ENCODE data around the gene ACTL8.
A peak's percentile ranks its signal among the peaks of the same experiment; 100 is the strongest.

Gene ACTL8

GRCh38 chr1:17829579-17829978, 74.4 kb downstream of the ACTL8 start:
- CTCF ChIA-PET: no interaction called here
- DNase-seq (ENCODE audit: extremely low spot score): no peak

GRCh38 chr1:17831597-17831996, 76.5 kb downstream of the ACTL8 start:
- ChIA-PET POLR2A (no interaction called here), CTCF (no interaction called here)
- no peak for TF ChIP-seq SUZ12 (IDR thresholded peaks at IDR 0.05)
- peak; percentile 46 for DNase-seq (ENCODE audit: extremely low spot score)

More at GRCh38 chr1:17829579-17829978, 74.4 kb downstream of the ACTL8 start:
- POLR2A ChIA-PET: no interaction called here
- TF ChIP-seq FOXK2 (IDR thresholded peaks at IDR 0.05) (no peak), ZNF384 (IDR thresholded peaks at IDR 0.05) (no peak), CTBP1 (IDR thresholded peaks at IDR 0.05; ENCODE audit: borderline replicate concordance) (no peak), LEF1 (IDR thresholded peaks at IDR 0.05; ENCODE audit: borderline replicate concordance) (no peak), NFRKB (IDR thresholded peaks at IDR 0.05) (no peak)

- no peak for DNase-seq (ENCODE audit: extremely low spot score)
- ChIA-PET CTCF (no interaction called here), POLR2A (no interaction called here)
- no peak for TF ChIP-seq SUZ12 (IDR thresholded peaks at IDR 0.05)
- TF ChIP-seq L3MBTL2 (conservative IDR thresholded peaks at IDR 0.05): no peak
- no peak for TF ChIP-seq FOXA1 (IDR thresholded peaks at IDR 0.05)
- no peak for TF ChIP-seq TARDBP (IDR thresholded peaks at IDR 0.05)
- TF ChIP-seq ELF4 (IDR thresholded peaks at IDR 0.05): no peak
- no peak for TF ChIP-seq FOXM1 (IDR thresholded peaks at IDR 0.05; ENCODE audit: borderline replicate concordance)
- TF ChIP-seq PKNOX1 (IDR thresholded peaks at IDR 0.05): no peak
- no peak for TF ChIP-seq ZNF384 (IDR thresholded peaks at IDR 0.05)
- TF ChIP-seq FOXK2 (IDR thresholded peaks at IDR 0.05): no peak
- no peak for TF ChIP-seq HDGF (IDR thresholded peaks at IDR 0.05; ENCODE audit: borderline replicate concordance)
- no peak for TF ChIP-seq BHLHE40 (IDR thresholded peaks at IDR 0.05; ENCODE audit: borderline replicate concordance)
- TF ChIP-seq LEF1 (IDR thresholded peaks at IDR 0.05; ENCODE audit: borderline replicate concordance): no peak
- TF ChIP-seq NFRKB (IDR thresholded peaks at IDR 0.05): no peak
- no peak for TF ChIP-seq ARNT (IDR thresholded peaks at IDR 0.05)
- no peak for TF ChIP-seq SP1 (IDR thresholded peaks at IDR 0.05)
- TF ChIP-seq CTBP1 (IDR thresholded peaks at IDR 0.05; ENCODE audit: borderline replicate concordance): no peak
Measured at GRCh38 chr1:17833661-17834501, 78.7 kb downstream of the ACTL8 start.

GRCh38 chr1:17834561-17835100, 79.5 kb downstream of the ACTL8 start:
- ChIA-PET POLR2A (no interaction called here), CTCF (no interaction called here)
- TF ChIP-seq L3MBTL2 (conservative IDR thresholded peaks at IDR 0.05): no peak
- DNase-seq (ENCODE audit: extremely low spot score): no peak

- TF ChIP-seq FOXK2 (IDR thresholded peaks at IDR 0.05) (no peak), CTBP1 (IDR thresholded peaks at IDR 0.05; ENCODE audit: borderline replicate concordance) (no peak), TARDBP (IDR thresholded peaks at IDR 0.05) (no peak), HDGF (IDR thresholded peaks at IDR 0.05; ENCODE audit: borderline replicate concordance) (no peak), L3MBTL2 (conservative IDR thresholded peaks at IDR 0.05) (no peak), SP1 (IDR thresholded peaks at IDR 0.05) (no peak), PKNOX1 (IDR thresholded peaks at IDR 0.05) (no peak), ARNT (IDR thresholded peaks at IDR 0.05) (no peak), BHLHE40 (IDR thresholded peaks at IDR 0.05; ENCODE audit: borderline replicate concordance) (no peak), ZNF384 (IDR thresholded peaks at IDR 0.05) (no peak), ELF4 (IDR thresholded peaks at IDR 0.05) (no peak), FOXM1 (IDR thresholded peaks at IDR 0.05; ENCODE audit: borderline replicate concordance) (no peak), FOXA1 (IDR thresholded peaks at IDR 0.05) (no peak)
- POLR2A ChIA-PET: no interaction called here
- no peak for DNase-seq (ENCODE audit: extremely low spot score)
- CTCF ChIA-PET: no interaction called here
Measured at GRCh38 chr1:17837233-17838030, 82.3 kb downstream of the ACTL8 start.

GRCh38 chr1:17839641-17840196, 84.6 kb downstream of the ACTL8 start:
- POLR2A ChIA-PET: no interaction called here
- no peak for TF ChIP-seq L3MBTL2 (conservative IDR thresholded peaks at IDR 0.05)
- no peak for TF ChIP-seq TARDBP (IDR thresholded peaks at IDR 0.05)
- TF ChIP-seq ZNF384 (IDR thresholded peaks at IDR 0.05): no peak
- TF ChIP-seq HDGF (IDR thresholded peaks at IDR 0.05; ENCODE audit: borderline replicate concordance): no peak
- no peak for TF ChIP-seq FOXK2 (IDR thresholded peaks at IDR 0.05)
- TF ChIP-seq PKNOX1 (IDR thresholded peaks at IDR 0.05): no peak
- TF ChIP-seq ELF4 (IDR thresholded peaks at IDR 0.05): no peak
- TF ChIP-seq ARNT (IDR thresholded peaks at IDR 0.05): no peak
- TF ChIP-seq SP1 (IDR thresholded peaks at IDR 0.05): no peak
- TF ChIP-seq FOXA1 (IDR thresholded peaks at IDR 0.05): no peak
- no peak for TF ChIP-seq NFRKB (IDR thresholded peaks at IDR 0.05)
- TF ChIP-seq SUZ12 (IDR thresholded peaks at IDR 0.05): no peak
- TF ChIP-seq LEF1 (IDR thresholded peaks at IDR 0.05; ENCODE audit: borderline replicate concordance): no peak
- TF ChIP-seq CTBP1 (IDR thresholded peaks at IDR 0.05; ENCODE audit: borderline replicate concordance): no peak
- TF ChIP-seq FOXM1 (IDR thresholded peaks at IDR 0.05; ENCODE audit: borderline replicate concordance): no peak
- TF ChIP-seq BHLHE40 (IDR thresholded peaks at IDR 0.05; ENCODE audit: borderline replicate concordance): no peak
- DNase-seq (ENCODE audit: extremely low spot score): no peak
- CTCF ChIA-PET: interaction anchor here (1.4 kb wide), 1 partner anchor 13 kb away, joined by 3 read pairs; no protein-coding TSS in a partner anchor

Data from HEK293T (cell line).